MM.1S (cell line): ENCODE data around the gene CGB7.

Experiments
- DNase-seq: peaks from one replicate; pipeline ENCODE4 v3.0.0-alpha.2; 2015
- H2AFZ ChIP-seq: fragments of 300-600 bp; sonication (generic); 2 replicates; pipeline ENCODE4 v1.6.0; 2016; ENCODE audit warnings: antibody characterized with exemption, low read length
- H3F3A ChIP-seq: fragments of 300-600 bp; sonication (generic); 2 replicates; pipeline ENCODE4 v1.6.1; 2016; ENCODE audit warnings: mild to moderate bottlenecking, antibody characterized with exemption, low read length, moderate library complexity, mixed read lengths; ENCODE audit not compliant: insufficient read depth
- H3K27ac ChIP-seq: fragments of 300-600 bp; sonication (generic); 2 replicates; pipeline ENCODE4 v1.5.1; 2016; ENCODE audit warnings: mild to moderate bottlenecking, low read length
- H3K27me3 ChIP-seq: fragments of 300-600 bp; sonication (generic); replicated peaks from 2 replicates; pipeline ENCODE4 v1.6.0; 2016; ENCODE audit warnings: low read length; ENCODE audit not compliant: insufficient read depth
- H3K36me3 ChIP-seq: fragments of 300-600 bp; sonication (generic); replicated peaks from 2 replicates; pipeline ENCODE4 v1.6.1; 2016; ENCODE audit warnings: mild to moderate bottlenecking, low read length, mixed read lengths; ENCODE audit not compliant: insufficient read depth
- H3K4me1 ChIP-seq: fragments of 300-600 bp; sonication (generic); 2 replicates; pipeline ENCODE4 v1.6.1; 2016; ENCODE audit warnings: low read length, mixed read lengths
- H3K4me2 ChIP-seq: fragments of 300-600 bp; sonication (generic); 2 replicates; pipeline ENCODE4 v1.6.0; 2016; ENCODE audit warnings: low read depth, low read length
- H3K4me3 ChIP-seq: fragments of 300-600 bp; sonication (generic); 2 replicates; pipeline ENCODE4 v1.5.1; 2016; ENCODE audit warnings: low read length, mixed read lengths
- H3K79me2 ChIP-seq: fragments of 300-600 bp; sonication (generic); 2 replicates; pipeline ENCODE4 v1.6.1; 2016; ENCODE audit warnings: mixed run types, low read length, mixed read lengths
- H3K9ac ChIP-seq: fragments of 300-600 bp; sonication (generic); 2 replicates; pipeline ENCODE4 v1.6.1; 2016; ENCODE audit warnings: low read length, mixed read lengths
- H3K9me2 ChIP-seq: fragments of 300-600 bp; sonication (generic); replicated peaks from 2 replicates; pipeline ENCODE4 v1.6.1; 2016; ENCODE audit warnings: mild to moderate bottlenecking, low read length, mixed read lengths; ENCODE audit not compliant: insufficient read depth
- H3K9me3 ChIP-seq: fragments of 300-600 bp; sonication (generic); replicated peaks from 2 replicates; pipeline ENCODE4 v1.6.1; 2016; ENCODE audit warnings: mild to moderate bottlenecking, low read length, mixed read lengths; ENCODE audit not compliant: insufficient read depth
- H4K20me1 ChIP-seq: fragments of 300-600 bp; sonication (generic); 2 replicates; pipeline ENCODE4 v1.6.1; 2016; ENCODE audit warnings: mild to moderate bottlenecking, low read length, moderate library complexity, mixed read lengths; ENCODE audit not compliant: insufficient read depth
- EZH2 ChIP-seq: fragments of 300-600 bp; sonication (generic); optimal IDR thresholded peaks from 2 replicates; pipeline ENCODE3; 2017; ENCODE audit warnings: low read depth, mild to moderate bottlenecking, antibody characterized with exemption, low read length, mixed read lengths
- EZH2phosphoT487 ChIP-seq: fragments of 300-600 bp; sonication (generic); IDR thresholded peaks from 2 replicates; pipeline ENCODE4 v1.6.1; 2018; ENCODE audit warnings: antibody characterized with exemption, low read length
- TF ChIP-seq, protein P1 (sequence below): fragments of 300-600 bp; sonication (generic); IDR thresholded peaks from 2 replicates; pipeline ENCODE4 v1.5.1; 2016; ENCODE audit warnings: antibody characterized with exemption, low read length, mixed read lengths

The CGB7 gene

DNA sequence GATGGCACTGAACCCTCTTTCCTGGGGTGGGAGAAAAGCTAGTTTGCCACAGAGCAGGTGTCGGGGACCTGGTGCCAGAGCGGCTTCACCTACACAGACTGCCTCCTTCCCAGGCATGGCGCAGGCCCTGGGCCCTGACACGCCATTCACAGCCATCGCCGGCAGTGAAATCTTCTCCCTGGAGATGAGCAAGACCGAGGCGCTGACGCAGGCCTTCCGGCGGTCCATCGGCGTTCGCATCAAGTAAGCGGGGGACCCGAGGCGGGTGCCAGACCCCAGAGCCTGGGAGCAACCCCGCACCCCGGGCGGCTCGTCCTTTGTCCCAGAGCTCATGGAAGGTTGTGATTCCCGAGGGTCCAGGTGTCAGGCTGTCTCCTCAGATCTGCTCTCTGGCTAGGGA, 50.6 kb downstream of the CGB7 start:
- no peaks in the 10 kb centered on the region for H3K9me3 ChIP-seq
- H3K4me2 ChIP-seq = no peak overlapping the region
- H3K79me2 ChIP-seq = no peaks in the 10 kb centered on the region
- H3K27ac ChIP-seq = no peak overlapping the region
- no peaks in the 10 kb centered on the region for H3K4me1 ChIP-seq
- no peaks in the 10 kb centered on the region for H3K9me2 ChIP-seq
- DNase-seq = no peak
- no peaks in the 10 kb centered on the region for H3F3A ChIP-seq
- H3K36me3 ChIP-seq = peaks cover 3% of the 10 kb centered on the region; the same call in 1 of the 2 replicates
- TF ChIP-seq EZH2phosphoT487 (no peak), EZH2 (no peak)
- TF ChIP-seq, protein P1, sequence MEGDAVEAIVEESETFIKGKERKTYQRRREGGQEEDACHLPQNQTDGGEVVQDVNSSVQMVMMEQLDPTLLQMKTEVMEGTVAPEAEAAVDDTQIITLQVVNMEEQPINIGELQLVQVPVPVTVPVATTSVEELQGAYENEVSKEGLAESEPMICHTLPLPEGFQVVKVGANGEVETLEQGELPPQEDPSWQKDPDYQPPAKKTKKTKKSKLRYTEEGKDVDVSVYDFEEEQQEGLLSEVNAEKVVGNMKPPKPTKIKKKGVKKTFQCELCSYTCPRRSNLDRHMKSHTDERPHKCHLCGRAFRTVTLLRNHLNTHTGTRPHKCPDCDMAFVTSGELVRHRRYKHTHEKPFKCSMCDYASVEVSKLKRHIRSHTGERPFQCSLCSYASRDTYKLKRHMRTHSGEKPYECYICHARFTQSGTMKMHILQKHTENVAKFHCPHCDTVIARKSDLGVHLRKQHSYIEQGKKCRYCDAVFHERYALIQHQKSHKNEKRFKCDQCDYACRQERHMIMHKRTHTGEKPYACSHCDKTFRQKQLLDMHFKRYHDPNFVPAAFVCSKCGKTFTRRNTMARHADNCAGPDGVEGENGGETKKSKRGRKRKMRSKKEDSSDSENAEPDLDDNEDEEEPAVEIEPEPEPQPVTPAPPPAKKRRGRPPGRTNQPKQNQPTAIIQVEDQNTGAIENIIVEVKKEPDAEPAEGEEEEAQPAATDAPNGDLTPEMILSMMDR = no peak
- H2AFZ ChIP-seq = no peak overlapping the region
- H4K20me1 ChIP-seq = no peaks in the 10 kb centered on the region
- H3K9ac ChIP-seq = no peak overlapping the region
- H3K27me3 ChIP-seq = no peaks in the 10 kb centered on the region
- no peak overlapping the region for H3K4me3 ChIP-seq

DNA sequence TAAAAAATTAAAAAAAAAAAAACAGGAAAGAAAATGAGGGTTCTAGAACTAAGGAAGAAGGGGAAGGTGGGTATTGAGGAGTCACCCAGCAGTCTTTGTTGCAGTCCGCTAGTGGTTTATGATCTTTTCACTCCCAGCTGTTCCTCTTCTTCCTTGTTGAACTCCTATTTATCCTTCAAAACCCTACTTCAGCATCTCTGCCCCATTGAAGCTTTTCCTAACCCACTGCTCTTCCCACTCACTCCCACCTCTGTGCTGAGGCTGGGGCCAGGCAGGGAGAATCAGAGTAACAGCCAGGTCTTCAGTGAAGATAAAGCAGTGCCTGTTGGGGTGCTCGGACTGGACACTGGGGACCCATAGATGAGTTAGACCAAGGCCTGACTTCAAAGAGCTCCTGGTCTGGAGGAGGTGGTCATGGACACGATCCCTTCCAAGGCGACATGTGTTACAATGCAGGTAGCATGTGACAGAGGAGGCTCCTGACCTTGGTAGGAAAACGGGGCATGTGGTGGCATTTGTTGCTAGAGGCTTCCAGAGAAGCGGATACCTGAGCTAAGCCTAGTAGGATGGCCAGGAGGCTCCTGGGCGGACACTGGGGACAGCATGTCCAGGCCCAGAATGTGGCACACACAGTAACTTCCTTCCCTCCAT, 52.5 kb downstream of the CGB7 start:
- H3K36me3 ChIP-seq = peaks cover 3% of the 10 kb centered on the region; the same call in 1 of the 2 replicates
- DNase-seq = no peak
- no peak overlapping the region for H2AFZ ChIP-seq
- no peaks in the 10 kb centered on the region for H3K9me3 ChIP-seq
- H3K27ac ChIP-seq = no peak overlapping the region
- no peaks in the 10 kb centered on the region; the same call in 1 of the 2 replicates for H3K79me2 ChIP-seq
- H4K20me1 ChIP-seq = no peaks in the 10 kb centered on the region
- no peaks in the 10 kb centered on the region for H3K27me3 ChIP-seq
- H3F3A ChIP-seq = no peaks in the 10 kb centered on the region
- no peak overlapping the region for H3K4me3 ChIP-seq
- H3K9me2 ChIP-seq = no peaks in the 10 kb centered on the region
- TF ChIP-seq EZH2 (no peak), EZH2phosphoT487 (no peak)
- TF ChIP-seq, protein P1 = no peak
- no peak overlapping the region for H3K4me2 ChIP-seq
- no peaks in the 10 kb centered on the region for H3K4me1 ChIP-seq
- H3K9ac ChIP-seq = no peak overlapping the region
